Naive B cell (primary cell): Measurements from ENCODE around the gene ZNF497. TPM values are rescaled to one million over a fixed set of nuclear protein-coding genes. Genes with fewer than 3 reads are reported as not detected.
A peak's percentile ranks its signal among the peaks of the same experiment; 100 is the strongest.
"Not testable (repeated sequence)": the region's sequence is repeated elsewhere in the genome, so short reads cannot be mapped to it uniquely, and the experiment has no call there.

Experiments
- ATAC-seq, 2 donors: fragments of 150-1000 bp; cut with Tn5 transposase; 2 replicates each; pipeline ENCODE4 v1.10.0; 2021; ENCODE audit warnings: low read depth in 2 of 2, mild to moderate bottlenecking in 2 of 2, moderate library complexity in 2 of 2
- DNase-seq: peaks from one replicate; pipeline ENCODE4 v3.0.0; 2022
- H3K27ac Mint-ChIP-seq, 6 donors: one replicate each; pipeline ENCODE4 v1.8.0; 2020 to 2022; ENCODE audit warnings: mild to moderate bottlenecking in 6 of 6, mixed read lengths in 6 of 6, moderate library complexity in 5 of 6, inconsistent platforms in 2 of 6
- H3K27me3 Mint-ChIP-seq, 3 donors: one replicate each; pipeline ENCODE4 v1.8.0; 2021 to 2022; ENCODE audit warnings: mixed read lengths in 3 of 3, mild to moderate bottlenecking in 1 of 3
- H3K36me3 Mint-ChIP-seq, 2 donors: one replicate each; pipeline ENCODE4 v1.8.0; 2020 to 2022; ENCODE audit warnings: mixed read lengths in 2 of 2, inconsistent platforms in 1 of 2, mild to moderate bottlenecking in 1 of 2
- H3K4me1 Mint-ChIP-seq, 3 donors: one replicate each; pipeline ENCODE4 v1.8.0; 2020 to 2022; ENCODE audit warnings: mixed read lengths in 3 of 3, inconsistent platforms in 1 of 3, mild to moderate bottlenecking in 1 of 3, moderate library complexity in 1 of 3
- H3K4me3 Mint-ChIP-seq, 8 donors: one replicate each; pipeline ENCODE4 v1.8.0; 2020 to 2022; ENCODE audit warnings: mild to moderate bottlenecking in 8 of 8, mixed read lengths in 8 of 8, moderate library complexity in 8 of 8, inconsistent platforms in 2 of 8
- H3K9me3 Mint-ChIP-seq, 7 donors: one replicate each; pipeline ENCODE4 v1.8.0; 2020 to 2022; ENCODE audit warnings: mixed read lengths in 7 of 7, mild to moderate bottlenecking in 5 of 7, inconsistent platforms in 2 of 7, moderate library complexity in 1 of 7
- polyA plus RNA-seq, 6 donors: library from polyadenylated mRNA; unstranded; fragments of 300-500 nt; fragmentation: Illumina TruSeq; gene quantifications; one replicate each; pipeline ENCODE4 v1.2.3, GENCODE V29; 2021; ENCODE audit warnings: low read depth in 6 of 6

The ZNF497 gene
- polyA plus RNA-seq, 6 donors from 2014 or later, result 0.23 to 2.3 (median 1.5) TPM

DNA sequence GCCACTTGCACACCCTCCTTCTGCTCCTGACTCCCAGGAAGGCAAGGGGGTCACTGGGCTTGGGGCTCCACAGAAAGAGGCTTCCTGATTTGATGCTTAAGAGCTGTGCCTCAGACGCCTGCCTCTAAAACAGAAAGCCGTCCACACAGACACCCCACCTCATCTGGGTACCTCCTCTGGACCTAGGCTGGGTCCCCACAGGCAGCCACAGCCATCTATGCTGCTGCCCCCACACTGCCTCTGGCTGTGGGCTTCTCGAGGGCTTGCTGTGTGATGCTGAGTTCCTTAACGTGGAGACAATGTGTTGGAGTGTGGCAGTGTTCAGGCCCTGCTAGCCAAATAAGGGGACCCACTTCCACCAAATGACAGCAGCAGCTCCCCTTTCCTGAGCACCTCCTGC, 44.3 kb downstream of the ZNF497 start:
- DNase-seq (no peak), ATAC-seq (no peak)
- Mint-ChIP-seq H3K4me3 (peak overlapping the region in 1 of 8 donors; percentile 37), H3K36me3 (peaks cover 8 to 9% of the 10 kb centered on the region in 2 donors), H3K27me3 (no peaks in the 10 kb centered on the region), H3K27ac (no peak overlapping the region), H3K9me3 (no peaks in the 10 kb centered on the region), H3K4me1 (peaks cover 0 to under 1% (median 0%) of the 10 kb centered on the region in 3 donors)

DNA sequence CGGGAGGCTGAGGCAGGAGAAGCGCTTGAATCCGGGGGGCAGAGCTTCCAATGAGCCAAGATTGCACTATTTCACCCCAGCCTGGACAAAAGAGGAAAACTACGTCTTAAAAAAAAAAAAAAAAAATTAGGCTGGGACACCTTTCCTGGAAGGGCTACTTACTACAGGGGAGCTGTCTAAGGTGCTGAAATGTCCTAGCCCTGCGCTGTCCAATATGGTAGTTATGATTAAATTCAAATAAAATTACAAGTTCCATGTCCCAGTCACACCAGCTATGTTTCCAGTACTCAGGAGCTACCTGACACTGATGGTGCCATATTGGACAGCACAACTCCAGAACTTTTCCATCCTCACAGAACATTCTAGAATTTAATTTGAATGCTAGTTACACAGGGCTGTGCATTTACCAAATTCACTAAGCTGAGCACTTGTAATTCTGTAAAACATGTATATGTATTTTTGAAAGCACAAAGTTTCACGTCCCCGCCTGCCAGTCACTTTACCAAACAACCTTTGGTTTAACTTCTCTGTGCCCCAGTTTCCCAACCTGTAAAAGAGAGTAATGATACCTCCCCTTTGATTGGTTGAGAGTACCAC, 45.0 kb downstream of the ZNF497 start:
- no peak overlapping the region for H3K27ac Mint-ChIP-seq
- ATAC-seq, result no peak
- H3K9me3 Mint-ChIP-seq, result no peaks in the 10 kb centered on the region
- peaks cover 8 to 14% of the 10 kb centered on the region in 2 donors for H3K36me3 Mint-ChIP-seq
- no peaks in the 10 kb centered on the region for H3K27me3 Mint-ChIP-seq
- H3K4me1 Mint-ChIP-seq, result no peaks in the 10 kb centered on the region
- no peak overlapping the region for H3K4me3 Mint-ChIP-seq
- DNase-seq, result no peak

DNA sequence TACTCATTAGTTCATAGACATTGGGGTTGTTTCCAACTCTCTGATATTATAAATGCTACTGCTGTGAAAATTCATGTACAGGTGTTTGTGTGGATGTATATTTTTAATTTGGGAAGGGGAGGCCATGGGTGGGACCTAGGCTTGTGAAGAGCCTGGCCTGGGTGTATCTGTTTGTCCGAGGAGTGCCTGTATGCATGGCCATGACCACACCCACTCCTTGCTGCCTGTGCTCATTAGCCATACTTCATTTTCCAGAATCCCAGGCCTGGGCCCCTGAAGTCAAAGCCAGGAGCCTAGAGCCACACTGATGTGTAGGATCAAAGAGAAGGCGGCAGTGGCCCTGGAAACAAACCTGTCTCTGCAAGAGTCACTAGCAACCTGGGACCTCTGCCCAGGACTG, 47.0 kb downstream of the ZNF497 start:
- DNase-seq (no peak), ATAC-seq (no peak)
- H3K4me3 Mint-ChIP-seq, result no peak overlapping the region
- H3K4me1 Mint-ChIP-seq, result peaks cover 0 to 4% (median 3%) of the 10 kb centered on the region in 3 donors
- no peaks in the 10 kb centered on the region for H3K27me3 Mint-ChIP-seq
- peak overlapping the region in 1 of 6 donors; percentile 36 for H3K27ac Mint-ChIP-seq
- H3K9me3 Mint-ChIP-seq, result no peaks in the 10 kb centered on the region
- peaks cover 20 to 30% of the 10 kb centered on the region in 2 donors for H3K36me3 Mint-ChIP-seq

DNA sequence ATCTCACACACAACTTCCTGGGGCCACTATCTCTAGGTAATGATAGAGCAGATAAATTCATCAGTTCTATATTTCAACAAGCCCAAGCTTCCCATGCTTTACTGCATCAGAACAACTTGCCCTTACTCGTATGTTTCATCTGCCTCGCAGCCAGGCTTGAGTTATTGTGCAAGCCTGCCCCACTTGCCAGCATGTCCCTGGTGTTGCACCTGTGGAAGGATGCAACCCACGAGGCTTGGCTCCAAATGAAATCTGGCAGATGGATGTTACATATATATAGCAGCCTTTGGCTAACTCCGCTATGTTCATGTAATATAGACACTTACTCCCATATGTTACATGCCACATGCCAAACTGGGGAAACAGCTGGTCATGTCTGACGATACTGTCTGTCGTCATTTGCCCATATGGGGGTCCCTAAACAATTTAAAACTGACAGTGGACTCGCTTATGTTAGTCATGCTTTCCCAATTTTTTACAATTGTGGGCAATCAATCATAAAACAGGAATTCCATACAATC, 51.1 kb downstream of the ZNF497 start:
- H3K9me3 Mint-ChIP-seq, result no peaks in the 10 kb centered on the region
- ATAC-seq (no peak), DNase-seq (no peak)
- H3K27me3 Mint-ChIP-seq, result no peaks in the 10 kb centered on the region
- peaks cover 18 to 25% (median 24%) of the 10 kb centered on the region in 3 donors for H3K4me1 Mint-ChIP-seq
- no peak overlapping the region for H3K4me3 Mint-ChIP-seq
- peaks cover 20 to 34% of the 10 kb centered on the region in 2 donors for H3K36me3 Mint-ChIP-seq
- H3K27ac Mint-ChIP-seq, result no peak overlapping the region

DNA sequence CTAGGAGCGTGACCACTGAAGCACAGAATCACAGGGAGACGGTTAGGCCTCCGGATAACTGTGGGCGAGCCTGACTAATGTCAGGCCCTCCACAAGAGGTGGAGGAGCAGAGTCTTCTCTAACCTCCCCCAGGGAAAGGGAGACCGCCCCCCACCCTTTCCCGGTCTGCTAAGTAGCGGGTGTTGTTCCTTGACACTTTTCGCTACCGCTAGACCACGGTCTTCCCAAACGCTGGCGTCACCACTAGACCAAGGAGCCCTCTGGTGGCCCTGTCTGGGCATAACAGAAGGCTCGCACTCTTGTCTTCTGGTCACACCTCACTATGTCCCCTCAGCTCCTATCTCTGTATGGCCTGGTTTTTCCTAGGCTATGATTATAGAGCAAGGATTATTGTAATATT, 51.9 kb downstream of the ZNF497 start:
- H3K27me3 Mint-ChIP-seq, ATAC-seq, DNase-seq, H3K4me3 Mint-ChIP-seq, H3K9me3 Mint-ChIP-seq: not testable (repeated sequence)
- peak overlapping the region in 1 of 6 donors; percentile 54 for H3K27ac Mint-ChIP-seq
- peaks cover 20 to 34% of the 10 kb centered on the region in 2 donors for H3K36me3 Mint-ChIP-seq
- H3K4me1 Mint-ChIP-seq, result peaks cover 24 to 32% (median 30%) of the 10 kb centered on the region in 3 donors

DNA sequence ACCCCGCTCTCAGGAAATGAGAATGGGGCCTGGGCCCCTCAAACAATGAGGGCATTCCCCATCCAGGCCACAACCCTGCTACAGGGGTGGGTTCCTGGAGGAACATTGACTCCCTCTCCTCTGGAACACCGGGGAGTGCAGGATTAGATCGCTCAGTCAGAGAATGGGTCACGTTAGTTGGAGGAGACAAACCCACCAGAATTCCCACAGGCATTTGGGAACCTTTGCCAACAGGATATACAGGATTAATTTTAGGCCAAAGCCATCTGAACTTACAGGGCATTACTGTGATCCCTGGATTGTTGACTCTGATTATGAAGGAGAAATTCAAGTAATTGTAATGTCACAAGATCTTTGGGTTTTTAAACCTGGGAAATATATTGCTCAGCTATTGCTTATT, 54.8 kb downstream of the ZNF497 start:
- no peak for ATAC-seq
- Mint-ChIP-seq H3K4me1 (peaks cover 37 to 48% (median 43%) of the 10 kb centered on the region in 3 donors), H3K27ac (peak overlapping the region in 1 of 6 donors; percentile 75), H3K4me3 (peak overlapping the region in 4 of 8 donors; percentile 15 to 67 (median 30)), H3K9me3 (no peaks in the 10 kb centered on the region), H3K36me3 (peaks cover 19 to 22% of the 10 kb centered on the region in 2 donors), H3K27me3 (no peaks in the 10 kb centered on the region)
- DNase-seq, result no peak

DNA sequence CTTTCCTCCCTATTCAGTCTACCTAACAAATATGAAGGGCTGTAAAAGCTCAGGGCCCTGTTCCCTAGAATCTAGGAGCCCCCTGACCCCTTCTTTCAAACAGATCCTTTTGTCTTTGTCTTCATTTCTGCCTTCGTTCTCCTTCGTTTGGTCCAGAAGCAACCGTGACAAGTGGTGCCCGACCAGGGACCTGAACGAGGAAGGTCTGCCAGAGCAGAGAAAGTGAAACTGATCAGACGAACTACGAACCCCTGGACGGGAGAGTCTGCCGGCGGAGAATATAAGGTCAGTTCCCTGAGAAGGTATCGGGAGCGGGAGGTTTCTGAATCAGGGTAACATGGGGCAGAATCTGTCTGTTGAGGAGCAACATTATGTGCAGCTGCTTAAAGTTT, 56.6 kb downstream of the ZNF497 start:
- DNase-seq (no peak), ATAC-seq (no peak)
- H3K27me3 Mint-ChIP-seq, result no peaks in the 10 kb centered on the region
- H3K9me3 Mint-ChIP-seq, result no peaks in the 10 kb centered on the region
- H3K27ac Mint-ChIP-seq, result peak overlapping the region; percentile 99 to 100 (median 99)
- peaks cover 35 to 48% (median 39%) of the 10 kb centered on the region in 3 donors for H3K4me1 Mint-ChIP-seq
- peaks cover 5 to 12% of the 10 kb centered on the region in 2 donors for H3K36me3 Mint-ChIP-seq
- peak overlapping the region; percentile 93 to 100 (median 98) for H3K4me3 Mint-ChIP-seq

DNA sequence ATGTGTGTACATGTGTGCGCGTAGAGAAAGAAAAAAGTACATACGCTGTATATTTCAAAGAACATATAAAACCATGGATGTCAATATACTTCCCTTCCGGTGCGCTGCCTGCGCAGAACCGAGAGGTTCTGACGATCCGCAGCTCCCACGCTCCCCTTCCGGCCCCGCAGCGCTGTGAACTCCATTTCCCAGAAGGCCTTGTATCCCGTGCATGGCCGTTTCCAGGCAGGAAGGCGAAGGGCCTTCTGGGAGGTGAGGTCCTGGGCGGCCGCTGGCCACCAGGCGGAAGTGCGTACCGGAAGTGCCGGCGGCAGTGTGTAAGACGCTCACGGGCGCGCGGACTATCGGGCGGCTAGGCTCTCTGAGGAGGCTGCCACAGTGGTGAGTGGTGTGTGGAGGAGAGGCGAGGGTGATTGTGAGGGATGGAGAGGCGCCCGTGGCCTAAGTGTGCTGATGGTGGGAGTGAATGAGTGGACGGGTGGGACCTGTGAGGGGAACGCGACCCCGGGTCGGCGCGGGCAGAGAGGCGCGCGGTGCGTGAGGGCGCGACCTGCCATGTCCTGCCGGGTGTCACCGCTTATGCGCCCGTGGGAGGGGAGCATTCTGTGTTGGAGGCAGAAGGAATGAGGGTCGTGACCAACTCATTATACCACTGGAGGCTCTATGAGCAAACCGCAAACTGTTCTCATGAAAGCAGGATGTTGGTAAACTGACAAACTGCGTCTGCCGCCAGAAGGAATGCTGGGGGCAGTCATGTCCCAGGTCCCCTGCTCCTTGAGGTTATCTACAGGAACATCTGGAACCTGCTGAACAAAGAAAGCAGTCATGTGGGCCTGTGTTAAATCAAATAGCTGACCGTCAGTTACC, 57.3 kb downstream of the ZNF497 start, which contains the start of gene ERVK3-1:
ERVK3-1 (plus strand) TSS at position 313 of the 867 bp plus-strand sequence. CDS start 6,792 bp downstream, outside the sequence.
- peak; percentile 96 for DNase-seq
- H3K9me3 Mint-ChIP-seq, result no peaks in the 10 kb centered on the region
- peaks cover 9 to 18% of the 10 kb centered on the region in 2 donors for H3K36me3 Mint-ChIP-seq
- H3K4me3 Mint-ChIP-seq, result peak within 1 kb of the TSS; percentile 93 to 100 (median 98)
- H3K4me1 Mint-ChIP-seq, result peaks cover 34 to 47% (median 39%) of the 10 kb centered on the region in 3 donors
- H3K27me3 Mint-ChIP-seq, result no peaks in the 10 kb centered on the region
- ATAC-seq, result peak; percentile 91 to 92
- peak within 1 kb of the TSS; percentile 99 to 100 (median 99) for H3K27ac Mint-ChIP-seq

DNA sequence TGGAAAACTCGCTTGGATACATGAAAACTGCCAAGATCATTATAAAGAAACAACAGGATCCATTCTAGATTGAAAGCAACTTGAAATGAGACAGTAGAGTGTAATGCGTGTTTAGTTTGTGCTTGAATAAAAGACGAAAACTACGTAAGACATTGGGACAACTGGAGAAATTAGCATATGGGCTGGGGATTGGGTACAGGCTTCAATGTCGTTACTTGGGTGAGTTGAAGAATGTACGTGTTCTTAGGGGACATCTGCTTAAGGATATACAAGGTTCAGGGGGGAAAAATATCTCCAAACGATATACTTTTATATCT, 57.8 kb downstream of the ZNF497 start:
- no peaks in the 10 kb centered on the region for H3K27me3 Mint-ChIP-seq
- peaks cover 9 to 18% of the 10 kb centered on the region in 2 donors for H3K36me3 Mint-ChIP-seq
- H3K27ac Mint-ChIP-seq, result peak overlapping the region; percentile 99 to 100 (median 99)
- H3K9me3 Mint-ChIP-seq, result peaks cover 0 to under 1% (median 0%) of the 10 kb centered on the region in 7 donors
- ATAC-seq, result peak in 1 of 2 donors; percentile 2
- H3K4me3 Mint-ChIP-seq, result peak overlapping the region; percentile 93 to 100 (median 98)
- peaks cover 30 to 44% (median 39%) of the 10 kb centered on the region in 3 donors for H3K4me1 Mint-ChIP-seq
- DNase-seq, result no peak

Other genes with a start within 250 kb of the ZNF497 start
- gene ZNF329, start 212.0 kb downstream of the ZNF497 start, polyA plus RNA-seq, result 10 to 100 TPM in 1 of 6 donors, 1 to 10 TPM in 5; 2.5 to 11.2 (median 5.6) TPM
- gene ZNF274, start 179.7 kb downstream of the ZNF497 start, polyA plus RNA-seq, result 10 to 100 TPM; 45.1 to 65.9 (median 55.5) TPM
- gene ZNF544, start 133.8 kb downstream of the ZNF497 start, polyA plus RNA-seq, result 10 to 100 TPM; 16.4 to 41.1 (median 23.1) TPM
- 1 to 10 TPM in 1 of 6 donors, under 1 TPM in 4, not detected in 1; 0.21 to 1.0 (median 0.70) TPM for gene ZNF8, start 83.8 kb downstream of the ZNF497 start, polyA plus RNA-seq
- gene ERVK3-1, start 57.4 kb downstream of the ZNF497 start, polyA plus RNA-seq, result 10 to 100 TPM; 47.2 to 88.7 (median 74.6) TPM
- 1 to 10 TPM in 5 of 6 donors, not detected in 1; 1.5 to 5.2 (median 2.1) TPM for gene ZSCAN22, start 35.8 kb downstream of the ZNF497 start, polyA plus RNA-seq
- 10 to 100 TPM; 30.6 to 68.3 (median 50.9) TPM for gene A1BG, start 9.3 kb downstream of the ZNF497 start, polyA plus RNA-seq
- gene ZNF837, start 18.3 kb upstream of the ZNF497 start, polyA plus RNA-seq, result 10 to 100 TPM in 2 of 6 donors, 1 to 10 TPM in 4; 7.5 to 13.5 (median 8.5) TPM
- gene RPS5, start 24.5 kb upstream of the ZNF497 start, polyA plus RNA-seq, result 1,000 to 10,000 TPM; 1,545 to 2,332 (median 1,783) TPM
- not detected for gene RNF225, start 32.9 kb upstream of the ZNF497 start, polyA plus RNA-seq
- 1 to 10 TPM; 3.6 to 6.2 (median 4.5) TPM for gene ZNF584, start 45.9 kb upstream of the ZNF497 start, polyA plus RNA-seq
- 1 to 10 TPM in 5 of 6 donors, not detected in 1; 2.1 to 3.8 (median 3.2) TPM for gene ZNF132, start 77.4 kb upstream of the ZNF497 start, polyA plus RNA-seq
- 1 to 10 TPM in 5 of 6 donors, under 1 TPM in 1; 0.96 to 3.7 (median 2.4) TPM for gene ZNF324B, start 88.9 kb upstream of the ZNF497 start, polyA plus RNA-seq
- gene ZNF324, start 104.3 kb upstream of the ZNF497 start, polyA plus RNA-seq, result 10 to 100 TPM in 5 of 6 donors, 1 to 10 TPM in 1; 8.5 to 30.0 (median 14.4) TPM
- gene ZNF446, start 113.6 kb upstream of the ZNF497 start, polyA plus RNA-seq, result 1 to 10 TPM; 4.1 to 6.2 (median 5.0) TPM
- gene SLC27A5, start 149.2 kb upstream of the ZNF497 start, polyA plus RNA-seq, result 10 to 100 TPM; 12.0 to 17.8 (median 12.7) TPM
- 1 to 10 TPM; 3.3 to 6.8 (median 4.8) TPM for gene ZBTB45, start 157.1 kb upstream of the ZNF497 start, polyA plus RNA-seq
- 100 to 1,000 TPM in 1 of 6 donors, 10 to 100 TPM in 5; 25.7 to 100 (median 50.8) TPM for gene TRIM28, start 181.3 kb upstream of the ZNF497 start, polyA plus RNA-seq
- gene CHMP2A, start 192.4 kb upstream of the ZNF497 start, polyA plus RNA-seq, result 100 to 1,000 TPM; 109 to 169 (median 122) TPM
- 10 to 100 TPM; 10.8 to 24.2 (median 16.8) TPM for gene UBE2M, start 195.9 kb upstream of the ZNF497 start, polyA plus RNA-seq
- gene MZF1, start 210.6 kb upstream of the ZNF497 start, polyA plus RNA-seq, result 10 to 100 TPM in 2 of 6 donors, 1 to 10 TPM in 4; 6.6 to 14.8 (median 9.3) TPM